ENCODE data around the gene MDM2.

GRCh38 chr12:68850390-68850789, 42.4 kb downstream of the MDM2 start:
- TF ChIP-seq ZNF133 (CRISPR knock-in tag; IDR thresholded peaks at IDR 0.05) = no peak
- no peak for TF ChIP-seq CEBPZ (IDR thresholded peaks at IDR 0.05; ENCODE audit: borderline replicate concordance, low read depth, low read length)
- TF ChIP-seq EP300 (IDR thresholded peaks at IDR 0.05; ENCODE audit: low read length) = no peak
- no peak for TF ChIP-seq NRF1 (conservative IDR thresholded peaks at IDR 0.05 in 1 of 2, IDR thresholded peaks at IDR 0.05 in 1 of 2)
- TF ChIP-seq FOS (IDR thresholded peaks at IDR 0.05; ENCODE audit: extremely low read depth, insufficient read length) = no peak
- no peak for TF ChIP-seq FOXA1 (IDR thresholded peaks at IDR 0.05; ENCODE audit: borderline replicate concordance)
- no peak for TF ChIP-seq E2F4 (CRISPR knock-in tag; IDR thresholded peaks at IDR 0.05; ENCODE audit: low read depth)
- TF ChIP-seq ZFX (CRISPR knock-in tag; IDR thresholded peaks at IDR 0.05) = no peak
- TF ChIP-seq CTCF (IDR thresholded peaks at IDR 0.05 in 2 of 3, conservative IDR thresholded peaks at IDR 0.05 in 1 of 3; ENCODE audit: insufficient read depth in 2 of 3, low read depth in 1 of 3, low read length in 3 of 3) = no peak
- TF ChIP-seq AFF1 (IDR thresholded peaks at IDR 0.05; ENCODE audit: low read depth in 1 of 2, partially characterized antibody in 2 of 2) = no peak
- no peak for TF ChIP-seq POLR2AphosphoS5 (IDR thresholded peaks at IDR 0.05; ENCODE audit: control insufficient read depth, insufficient read depth, low read depth, low read length)
- no peak for TF ChIP-seq GATA2 (CRISPR knock-in tag; IDR thresholded peaks at IDR 0.05)
- TF ChIP-seq ZBTB34 (CRISPR knock-in tag; IDR thresholded peaks at IDR 0.05) = no peak
- no peak for TF ChIP-seq GTF2F1 (IDR thresholded peaks at IDR 0.05; ENCODE audit: low read depth, low read length)

Measured in K562 (cell line).